GM12878 (cell line): ENCODE data around the gene MAPKAP1. TPM values are rescaled to one million over a fixed set of nuclear protein-coding genes. Genes with fewer than 3 reads are reported as not detected.

Experiments used
- ATAC-seq: fragments of 200-7000 bp; cut with Tn5 transposase; 3 replicates; pipeline ENCODE4 v1.9.1; 2020; ENCODE audit warnings: mild to moderate bottlenecking, moderate library complexity
- BruUV-seq: library from RNA; stranded (reverse); fragments of 400-500 nt; replicated peaks from 2 replicates; lab custom pipeline; 2021; lab: Mats Ljungman, UMichigan
- CTCF ChIA-PET: fragments of 300-600 bp; sonication (Branson Sonifier 250); formaldehyde crosslinking; extraction: SDS; loops from one replicate; lab custom pipeline; 2021; ENCODE audit warnings: inconsistent platforms; lab: Yijun Ruan, JAX
- POLR2A ChIA-PET: fragments of 350-600 bp; formaldehyde crosslinking; extraction: SDS; loops from one replicate; lab custom pipeline; 2021; ENCODE audit warnings: inconsistent platforms; lab: Charles Lee
- RAD21 ChIA-PET: fragments of 300-600 bp; sonication (Branson Sonifier 250); formaldehyde crosslinking; loops from one replicate; lab custom pipeline; 2023; ENCODE audit warnings: antibody characterized with exemption; ENCODE audit not compliant: unreplicated experiment; lab: Charles Lee
- SMC1A ChIA-PET: fragments of 300-600 bp; sonication (Branson Sonifier 250); formaldehyde crosslinking; loops from one replicate; lab custom pipeline; 2023; ENCODE audit not compliant: unreplicated experiment, uncharacterized antibody; lab: Charles Lee
- DNase-seq: peaks from one replicate; pipeline ENCODE4 v3.0.0-alpha.2; 2011; ENCODE audit warnings: low read depth, low spot score
- FAIRE-seq: peaks from 3 replicates; lab custom pipeline; 2011; peaks lifted over from hg19 to GRCh38; lab: Jason Lieb, UNC
- H2AFZ ChIP-seq: 2 replicates; pipeline ENCODE4 v1.6.0; 2011; ENCODE audit warnings: low read depth, low read length, control low read depth; ENCODE audit not compliant: control insufficient read depth
- H3K27ac ChIP-seq: 2 replicates; pipeline ENCODE4 v1.5.1; 2011; ENCODE audit warnings: control low read depth; ENCODE audit not compliant: control insufficient read depth, insufficient read depth
- H3K27me3 ChIP-seq, 2 experiments: replicated peaks in 1 of 2; 2 replicates each; pipeline versions ENCODE4 v1.6.0 to v1.6.1; 2011; ENCODE audit warnings: low read length in 1 of 2; ENCODE audit not compliant: control insufficient read depth in 2 of 2, insufficient read depth in 2 of 2
- H3K36me3 ChIP-seq, 2 experiments: 2 replicates each; pipeline ENCODE4 v1.5.1; 2011; ENCODE audit warnings: low read length in 1 of 2; ENCODE audit not compliant: control insufficient read depth in 2 of 2, insufficient read depth in 2 of 2
- H3K4me1 ChIP-seq: 2 replicates; pipeline ENCODE4 v1.6.1; 2011; ENCODE audit warnings: mild to moderate bottlenecking, low read length, moderate library complexity, mixed read lengths; ENCODE audit not compliant: control insufficient read depth, insufficient read depth
- H3K4me2 ChIP-seq: 2 replicates; pipeline ENCODE4 v1.6.0; 2011; ENCODE audit warnings: control low read depth; ENCODE audit not compliant: control insufficient read depth, insufficient read depth
- H3K4me3 ChIP-seq: fragments of 200-600 bp; sonication (generic); 2 replicates; pipeline ENCODE4 v1.5.1; 2016
- H3K79me2 ChIP-seq: 2 replicates; pipeline ENCODE4 v1.6.0; 2011; ENCODE audit warnings: low read length; ENCODE audit not compliant: control insufficient read depth, insufficient read depth
- H3K9ac ChIP-seq: 2 replicates; pipeline ENCODE4 v1.8.0; 2011; ENCODE audit warnings: low read length, control low read depth, mixed read lengths; ENCODE audit not compliant: control insufficient read depth, insufficient read depth
- H3K9me3 ChIP-seq: replicated peaks from 3 replicates; pipeline ENCODE4 v1.5.1; 2011; ENCODE audit warnings: mild to moderate bottlenecking, low read length; ENCODE audit not compliant: control insufficient read depth, insufficient read depth
- H4K20me1 ChIP-seq: 2 replicates; pipeline ENCODE4 v1.6.0; 2011; ENCODE audit not compliant: control insufficient read depth, insufficient read depth
- EZH2 ChIP-seq: IDR thresholded peaks from 2 replicates; pipeline ENCODE4 v1.6.1; 2012; ENCODE audit warnings: low read depth, mild to moderate bottlenecking, control low read depth, inconsistent platforms, low read length, borderline replicate concordance; ENCODE audit not compliant: control insufficient read depth
- NBN ChIP-seq: fragments of 450-650 bp; IDR thresholded peaks from 2 replicates; pipeline ENCODE4 v1.6.1; 2016
- NFYB ChIP-seq: IDR thresholded peaks from 2 replicates; pipeline ENCODE4 v1.6.1; 2011; ENCODE audit warnings: low read depth, mild to moderate bottlenecking, low read length, improper control_type of control experiment, moderate library complexity; ENCODE audit not compliant: insufficient read depth
- NR2C2 ChIP-seq: IDR thresholded peaks from 2 replicates; pipeline ENCODE4 v1.6.1; 2011; ENCODE audit warnings: borderline replicate concordance, low read depth; ENCODE audit not compliant: control insufficient read depth, insufficient read length
- PKNOX1 ChIP-seq: fragments of 450-650 bp; IDR thresholded peaks from 2 replicates; pipeline ENCODE4 v1.6.1; 2016; ENCODE audit warnings: mild to moderate bottlenecking
- SIX5 ChIP-seq: IDR thresholded peaks from 2 replicates; pipeline ENCODE4 v1.6.1; 2011; ENCODE audit warnings: mild to moderate bottlenecking, low read depth, low read length, moderate library complexity; ENCODE audit not compliant: severe bottlenecking
- STAT3 ChIP-seq: IDR thresholded peaks from 2 replicates; pipeline ENCODE4 v1.6.1; 2011; ENCODE audit warnings: low read depth, low read length, improper control_type of control experiment
- WGBS: methylation state at CpG from one replicate; pipeline ENCODE4 v1.1.6; 2016; ENCODE audit warnings: low lambda C conversion rate; ENCODE audit not compliant: insufficient replicate concordance, insufficient coverage; ENCODE audit errors: missing lambda C conversion rate; 5-methylcytosine and 5-hydroxymethylcytosine counted together
- in situ Hi-C: fragments of 300-500 bp; cut with MboI; formaldehyde crosslinking; loops from 9 replicates; pipeline ENCODE4 v1.14.3; 2018; ENCODE audit warnings: mixed read lengths
- intact Hi-C: fragments of 100-400 bp; cut with micrococcal nuclease; formaldehyde crosslinking; loops from one replicate; pipeline ENCODE4 v1.14.2; 2022; ENCODE audit not compliant: unreplicated experiment
- polyA plus RNA-seq, 11 experiments: library from polyadenylated mRNA; depleted of rRNA in 4 of 11; unstranded in 6 of 11; stranded (reverse) in 5 of 11; fragments of >200 nt; fragmentation: Nextera tagmentation in 4 of 11; fragmentation: Illumina TruSeq in 1 of 11; extraction: Ambion mirVana in 4 of 11; extraction: Trizol in 1 of 11; gene quantifications; 1 replicate in 1 of 11; 2 replicates in 10 of 11; pipeline versions ENCODE4 v1.2.1 to v1.2.3, GENCODE V29; 2011 to 2016; ENCODE audit warnings: inconsistent platforms in 2 of 11, missing spikeins in 2 of 11, low read depth in 1 of 11
- total RNA-seq, 4 experiments: library from RNA; depleted of rRNA in 3 of 4; stranded (reverse); fragments of >200 nt in 3 of 4; fragmentation: Illumina TruSeq in 1 of 4; extraction: Trizol in 1 of 4; gene quantifications; 2 replicates each; pipeline versions ENCODE4 v1.2.1 to v1.2.3, GENCODE V29; 2013 to 2021
- TF ChIP-seq, protein P1 (sequence below): fragments of 450-650 bp; IDR thresholded peaks from 2 replicates; pipeline ENCODE4 v1.6.1; 2018; ENCODE audit warnings: borderline replicate concordance, mild to moderate bottlenecking; ENCODE audit not compliant: partially characterized antibody

MAPKAP1 gene
- total and polyA plus RNA-seq, 10 of the 15 experiments (the other 5 are each of a cell fraction or from before 2014, with no cell fraction given), result 5.1 to 188 (median 105) TPM

DNA sequence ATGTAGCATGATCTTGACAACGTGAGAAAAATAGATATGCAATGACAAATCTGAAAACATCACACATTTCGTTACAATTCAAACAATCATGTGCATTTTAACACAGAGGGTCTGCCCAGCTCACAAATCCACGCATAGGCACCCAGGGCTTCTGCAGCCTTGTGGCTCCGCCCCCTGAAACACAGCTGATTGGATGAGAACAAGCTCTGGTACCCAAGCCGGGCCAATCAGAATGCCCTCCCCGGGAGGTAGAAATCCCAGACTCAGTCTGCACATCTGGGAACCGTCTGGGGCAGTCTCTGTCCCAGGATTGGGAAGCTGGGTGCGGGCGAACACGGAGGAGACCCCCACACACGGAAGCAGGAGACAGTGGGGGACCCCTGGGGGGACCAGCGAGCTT lies 307.8 kb downstream of the MAPKAP1 start:
- H3K79me2 ChIP-seq, result no peaks in the 10 kb centered on the region
- in situ Hi-C loops (no loop called here), intact Hi-C loops (no loop called here)
- no peak overlapping the region for H3K4me2 ChIP-seq
- H3K27ac ChIP-seq, result no peak overlapping the region
- no peak overlapping the region for H2AFZ ChIP-seq
- no peak overlapping the region for H3K9ac ChIP-seq
- FAIRE-seq, result no peak
- ChIA-PET SMC1A (interaction anchor here (1.1 kb wide), 1 partner anchor 9 kb away, joined by 3 read pairs; no protein-coding TSS in a partner anchor), RAD21 (interaction anchor here (1.3 kb wide), 1 partner anchor 8 kb away, joined by 3 read pairs; no protein-coding TSS in a partner anchor), CTCF (interaction anchor here (1.0 to 1.1 kb wide), 2 partner anchors 8 to 895 kb away, joined by 3 read pairs; no protein-coding TSS in a partner anchor)
- DNase-seq, result no peak
- no peaks in the 10 kb centered on the region for H3K4me1 ChIP-seq
- TF ChIP-seq EZH2 (no peak), PKNOX1 (no peak), NFYB (0 out of 2 replicates have a peak, but pooled peaks have one; percentile 34), NBN (no peak), NR2C2 (no peak)
- TF ChIP-seq, all 136 proteins: peak for 1
- no peak for ATAC-seq
- no peaks in the 10 kb centered on the region for H3K36me3 ChIP-seq
- H3K4me3 ChIP-seq, result no peak overlapping the region
- 56% methylated on average over 12 of the region's 12 CpGs for WGBS
- POLR2A ChIA-PET, result no interaction called here
- BruUV-seq, result no TSS peak
- no peaks in the 10 kb centered on the region for H4K20me1 ChIP-seq
- H3K9me3 ChIP-seq, result no peaks in the 10 kb centered on the region
- H3K27me3 ChIP-seq, result no peaks in the 10 kb centered on the region

GRCh38 chr9:125398243-125398642 lies 308.8 kb downstream of the MAPKAP1 start:
- in situ Hi-C loops (no loop called here), intact Hi-C loops (no loop called here)
- no peak for DNase-seq
- no peak for FAIRE-seq
- Histone ChIP-seq H3K4me3 (no peak overlapping the region), H2AFZ (no peak overlapping the region), H3K9me3 (no peaks in the 10 kb centered on the region), H3K27me3 (no peaks in the 10 kb centered on the region), H4K20me1 (no peaks in the 10 kb centered on the region), H3K9ac (no peak overlapping the region), H3K79me2 (no peaks in the 10 kb centered on the region), H3K27ac (no peak overlapping the region), H3K4me1 (no peaks in the 10 kb centered on the region), H3K4me2 (no peak overlapping the region), H3K36me3 (no peaks in the 10 kb centered on the region)
- BruUV-seq, result no TSS peak
- ChIA-PET RAD21 (interaction anchor here (1.3 kb wide), 1 partner anchor 9 kb away, joined by 3 read pairs; no protein-coding TSS in a partner anchor), CTCF (no interaction called here), SMC1A (no interaction called here), POLR2A (no interaction called here)
- whole genome bisulfite sequencing, result 7% methylated on average over 1 of the region's 1 CpG
- TF ChIP-seq SIX5 (no peak), STAT3 (no peak)
- TF ChIP-seq, protein P1, sequence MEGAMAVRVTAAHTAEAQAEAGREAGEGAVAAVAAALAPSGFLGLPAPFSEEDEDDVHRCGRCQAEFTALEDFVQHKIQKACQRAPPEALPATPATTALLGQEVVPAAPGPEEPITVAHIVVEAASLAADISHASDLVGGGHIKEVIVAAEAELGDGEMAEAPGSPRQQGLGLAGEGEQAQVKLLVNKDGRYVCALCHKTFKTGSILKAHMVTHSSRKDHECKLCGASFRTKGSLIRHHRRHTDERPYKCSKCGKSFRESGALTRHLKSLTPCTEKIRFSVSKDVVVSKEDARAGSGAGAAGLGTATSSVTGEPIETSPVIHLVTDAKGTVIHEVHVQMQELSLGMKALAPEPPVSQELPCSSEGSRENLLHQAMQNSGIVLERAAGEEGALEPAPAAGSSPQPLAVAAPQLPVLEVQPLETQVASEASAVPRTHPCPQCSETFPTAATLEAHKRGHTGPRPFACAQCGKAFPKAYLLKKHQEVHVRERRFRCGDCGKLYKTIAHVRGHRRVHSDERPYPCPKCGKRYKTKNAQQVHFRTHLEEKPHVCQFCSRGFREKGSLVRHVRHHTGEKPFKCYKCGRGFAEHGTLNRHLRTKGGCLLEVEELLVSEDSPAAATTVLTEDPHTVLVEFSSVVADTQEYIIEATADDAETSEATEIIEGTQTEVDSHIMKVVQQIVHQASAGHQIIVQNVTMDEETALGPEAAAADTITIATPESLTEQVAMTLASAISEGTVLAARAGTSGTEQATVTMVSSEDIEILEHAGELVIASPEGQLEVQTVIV, result no peak
- no peak for ATAC-seq
